HG02623 (cell line): Measurements from ENCODE around the gene CTNNBL1.
"Not testable (repeated sequence)": the region's sequence is repeated elsewhere in the genome, so short reads cannot be mapped to it uniquely, and the experiment has no call there.

Source experiments
- ATAC-seq: cut with Tn5 transposase; IDR thresholded peaks from one replicate; pipeline ENCODE4 v1.9.1; 2021; ENCODE audit warnings: moderate library complexity; ENCODE audit not compliant: unreplicated experiment

Gene CTNNBL1

DNA sequence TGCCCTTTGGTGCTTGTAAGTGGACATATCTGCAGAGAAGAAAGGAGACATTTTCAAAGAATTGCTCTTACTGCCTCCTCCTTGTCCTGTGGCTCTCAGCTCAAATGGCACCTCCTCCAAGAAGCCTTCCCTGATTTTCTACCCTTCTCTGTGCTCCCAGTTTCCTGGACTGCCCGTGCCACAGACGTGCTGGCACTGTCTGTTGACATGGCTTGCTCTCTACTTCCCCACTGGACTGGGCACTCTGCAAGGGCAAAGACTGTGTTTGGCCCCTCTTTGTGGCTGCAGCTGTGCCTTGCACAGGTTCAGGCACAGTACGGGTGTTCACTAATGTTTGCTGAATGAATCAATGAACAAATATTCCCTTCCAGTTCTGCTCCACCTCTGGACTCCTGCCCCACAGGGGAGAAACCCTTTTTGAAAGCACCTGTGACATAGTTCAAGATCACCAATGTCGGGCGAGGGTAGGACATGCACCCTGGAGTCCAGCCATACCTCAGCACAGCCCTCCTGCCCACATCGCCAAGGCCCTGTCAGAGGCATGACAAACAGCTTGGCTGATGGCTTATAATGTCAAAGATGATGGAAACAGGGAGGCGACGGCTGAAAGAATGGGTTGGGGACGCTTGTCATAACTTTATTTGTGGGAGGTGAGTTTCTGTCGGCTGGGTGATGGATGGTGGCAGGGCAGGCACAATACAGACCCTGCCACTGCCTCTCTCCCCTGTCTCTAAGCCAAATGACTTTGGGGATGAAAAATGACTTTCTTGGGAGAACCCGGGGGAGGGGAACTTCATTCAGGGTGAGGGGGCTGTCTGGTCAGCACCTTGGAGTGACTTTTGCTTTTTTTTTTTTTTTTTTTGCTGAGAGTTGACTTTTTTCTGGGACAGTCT, 15.6 kb upstream of the CTNNBL1 start:
- ATAC-seq, result no peak

GRCh38 chr20:37679751-37680150, 14.1 kb upstream of the CTNNBL1 start:
- ATAC-seq, result not testable (repeated sequence)

DNA sequence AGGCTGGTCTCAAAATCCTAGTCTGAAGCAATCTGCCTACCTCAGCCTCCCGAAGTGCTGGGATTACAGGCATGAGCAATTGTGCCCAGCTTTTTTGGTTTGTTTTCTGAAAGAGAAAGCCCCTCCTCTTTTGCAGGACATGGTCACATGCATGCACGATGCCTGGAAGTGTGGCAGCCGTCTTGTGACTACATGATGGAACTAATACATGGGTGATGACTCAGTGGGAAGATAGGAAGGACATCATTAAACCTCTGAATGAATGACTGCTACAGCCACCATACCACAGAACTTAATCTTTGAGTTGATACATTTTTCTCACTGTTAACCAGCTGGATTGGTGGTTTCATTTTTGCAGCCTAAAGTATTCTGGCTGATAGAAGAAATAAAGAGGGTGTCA, 13.4 kb upstream of the CTNNBL1 start:
- ATAC-seq, result no peak

- no peak for ATAC-seq
Measured at GRCh38 chr20:37681384-37682112, 12.3 kb upstream of the CTNNBL1 start.

DNA sequence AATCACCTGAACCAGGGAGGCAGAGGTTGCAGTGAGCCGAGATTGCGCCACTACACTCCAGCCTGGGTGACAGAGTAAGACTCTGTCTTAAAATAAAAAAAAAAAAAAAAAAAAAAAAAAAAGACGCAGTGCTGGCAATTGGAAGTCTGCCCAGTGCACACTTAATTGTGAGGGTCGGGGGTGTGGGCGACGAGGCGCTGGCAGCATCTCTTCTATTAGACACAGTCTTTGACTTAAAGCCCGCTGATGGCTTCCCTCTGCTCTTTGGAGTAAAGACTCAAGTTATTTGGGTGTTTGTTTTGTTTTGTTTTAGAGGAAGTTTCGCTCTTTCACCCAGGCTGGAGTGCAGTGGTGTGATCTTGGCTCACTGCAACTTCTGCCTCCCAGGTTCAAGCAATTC, 10.7 kb upstream of the CTNNBL1 start:
- not testable (repeated sequence) for ATAC-seq

DNA sequence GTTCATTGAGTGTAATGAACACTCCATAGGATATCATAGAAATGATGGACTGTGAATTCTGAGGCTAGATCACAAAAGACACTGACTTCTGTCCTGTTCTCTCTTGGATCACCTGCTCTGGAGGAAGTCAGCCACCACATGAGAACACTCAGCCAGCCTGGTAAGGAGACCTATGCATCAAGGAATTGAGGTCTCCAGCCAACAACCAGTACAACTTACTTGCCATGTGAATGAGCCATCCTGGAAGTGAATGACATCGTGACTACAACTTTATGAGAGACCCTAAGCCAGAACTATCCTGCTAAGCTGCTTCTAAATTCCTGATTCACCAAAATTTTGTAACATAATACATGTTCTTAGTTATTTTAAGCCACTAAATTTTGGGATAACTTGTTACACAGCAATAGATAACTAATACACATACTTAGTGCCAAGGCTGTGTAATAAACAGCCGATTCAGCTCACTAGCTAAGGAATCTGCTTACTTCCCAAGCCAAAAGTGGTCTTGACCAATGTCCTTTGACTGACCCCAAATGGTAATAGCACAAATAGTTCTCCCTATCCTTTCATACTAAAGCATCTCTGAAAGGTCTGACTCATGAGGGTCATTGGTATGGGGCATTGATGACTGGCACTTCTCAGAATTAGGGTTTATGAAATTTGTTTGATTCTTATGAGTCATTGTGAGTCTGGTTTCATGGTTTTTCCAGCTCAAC, 6.9 kb upstream of the CTNNBL1 start:
- ATAC-seq, result no peak

GRCh38 chr20:37687478-37687805, 6.4 kb upstream of the CTNNBL1 start:
- no peak for ATAC-seq

- no peak for ATAC-seq
Measured at GRCh38 chr20:37688093-37688492, 5.7 kb upstream of the CTNNBL1 start.

GRCh38 chr20:37690626-37691369, 3.0 kb upstream of the CTNNBL1 start:
- no peak for ATAC-seq

- no peak for ATAC-seq
Measured at GRCh38 chr20:37692459-37693166, 1.2 kb upstream of the CTNNBL1 start.

- ATAC-seq, result no peak
Measured at GRCh38 chr20:37693242-37693634, 592 bp upstream of the CTNNBL1 start.

DNA sequence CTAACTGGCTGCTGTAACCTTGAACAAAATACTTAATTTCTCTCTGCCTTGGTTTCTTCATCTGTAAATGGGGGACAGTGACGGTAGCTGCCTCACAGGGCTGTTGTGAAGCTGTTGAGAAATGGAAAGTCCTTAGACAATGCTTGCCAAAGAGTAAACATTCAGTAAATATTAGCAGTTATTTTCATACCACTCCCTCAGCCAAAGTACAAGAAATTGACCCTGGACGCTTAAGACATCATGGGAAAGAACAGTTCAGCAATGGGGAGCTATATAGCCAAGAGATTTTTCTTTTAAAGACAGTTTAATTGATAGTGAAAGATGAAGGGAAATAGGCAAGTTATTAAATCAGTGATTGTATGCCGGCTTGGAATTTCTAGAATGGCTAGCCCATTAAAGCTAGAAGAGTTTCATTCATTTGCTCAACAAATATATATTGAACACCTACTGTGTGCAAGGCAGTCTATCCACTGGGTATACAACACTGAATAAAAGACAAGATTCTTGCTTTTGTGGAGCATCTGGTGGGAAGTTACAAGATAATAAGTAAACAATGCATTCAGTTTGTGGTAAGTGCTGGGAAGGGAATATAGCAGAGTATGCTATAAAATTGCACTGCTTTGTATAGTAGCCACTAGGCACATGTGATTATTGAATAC, 2.0 kb downstream of the CTNNBL1 start:
- ATAC-seq, result no peak

DNA sequence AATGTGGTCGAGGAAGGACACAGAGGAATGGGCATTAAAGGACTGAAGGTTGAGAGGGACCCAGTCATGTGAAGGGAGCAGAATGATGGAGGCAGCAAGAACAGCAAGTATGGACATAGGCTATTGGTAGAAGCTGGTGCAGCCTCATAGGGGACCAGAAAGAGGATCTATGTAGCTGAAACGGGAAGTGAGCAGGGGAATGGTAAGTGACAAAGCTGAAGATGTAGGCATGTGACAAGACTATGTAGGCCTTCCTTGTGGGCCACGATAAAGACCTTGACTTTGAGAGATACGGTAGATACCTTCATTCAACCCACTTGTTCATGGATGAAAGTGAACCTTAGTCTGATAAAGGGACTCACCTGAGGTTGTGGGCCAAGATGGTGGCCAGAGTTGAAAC, 3.5 kb downstream of the CTNNBL1 start:
- ATAC-seq, result no peak

DNA sequence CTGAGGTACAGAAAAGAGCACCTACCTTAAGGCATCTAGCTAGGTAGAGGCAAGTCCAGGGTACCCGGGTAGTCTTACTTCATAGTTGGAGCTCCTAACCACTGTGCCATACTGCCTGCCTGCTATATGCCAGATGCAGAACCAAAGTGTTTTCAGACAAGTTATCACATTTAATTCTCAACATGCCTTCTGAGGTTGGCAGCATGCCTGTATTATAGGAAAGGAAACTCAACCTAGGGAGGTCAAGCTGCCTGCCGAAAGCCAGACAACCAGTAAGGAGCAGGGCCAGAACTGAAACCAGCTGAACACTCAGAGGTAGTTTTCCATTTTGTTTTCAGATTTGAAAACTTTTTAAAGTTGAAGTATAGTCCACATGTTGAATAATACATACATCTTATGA, 5.4 kb downstream of the CTNNBL1 start:
- ATAC-seq, result no peak

DNA sequence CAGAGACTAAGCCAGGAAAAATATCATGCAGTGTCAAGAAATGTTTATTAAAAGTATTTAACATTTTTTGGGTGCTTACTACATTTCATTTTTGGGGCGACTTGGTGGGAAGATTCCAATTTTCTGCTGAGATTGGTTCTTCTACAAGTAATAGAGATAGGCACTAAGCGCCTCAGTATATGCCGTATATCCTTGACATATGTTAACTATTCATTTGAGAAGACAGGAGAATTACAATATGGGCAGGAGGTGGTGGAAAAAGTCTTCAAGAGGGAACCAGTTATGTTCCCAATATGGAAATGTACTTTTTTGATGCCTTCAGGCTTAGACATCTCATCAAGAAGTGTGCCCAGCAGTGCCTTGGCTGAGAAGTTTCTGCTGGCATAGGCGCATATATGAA, 6.5 kb downstream of the CTNNBL1 start:
- ATAC-seq, result no peak

GRCh38 chr20:37701676-37702075, 7.8 kb downstream of the CTNNBL1 start:
- ATAC-seq, result not testable (repeated sequence)

- ATAC-seq, result no peak
Measured at GRCh38 chr20:37702403-37703034, 8.7 kb downstream of the CTNNBL1 start.

DNA sequence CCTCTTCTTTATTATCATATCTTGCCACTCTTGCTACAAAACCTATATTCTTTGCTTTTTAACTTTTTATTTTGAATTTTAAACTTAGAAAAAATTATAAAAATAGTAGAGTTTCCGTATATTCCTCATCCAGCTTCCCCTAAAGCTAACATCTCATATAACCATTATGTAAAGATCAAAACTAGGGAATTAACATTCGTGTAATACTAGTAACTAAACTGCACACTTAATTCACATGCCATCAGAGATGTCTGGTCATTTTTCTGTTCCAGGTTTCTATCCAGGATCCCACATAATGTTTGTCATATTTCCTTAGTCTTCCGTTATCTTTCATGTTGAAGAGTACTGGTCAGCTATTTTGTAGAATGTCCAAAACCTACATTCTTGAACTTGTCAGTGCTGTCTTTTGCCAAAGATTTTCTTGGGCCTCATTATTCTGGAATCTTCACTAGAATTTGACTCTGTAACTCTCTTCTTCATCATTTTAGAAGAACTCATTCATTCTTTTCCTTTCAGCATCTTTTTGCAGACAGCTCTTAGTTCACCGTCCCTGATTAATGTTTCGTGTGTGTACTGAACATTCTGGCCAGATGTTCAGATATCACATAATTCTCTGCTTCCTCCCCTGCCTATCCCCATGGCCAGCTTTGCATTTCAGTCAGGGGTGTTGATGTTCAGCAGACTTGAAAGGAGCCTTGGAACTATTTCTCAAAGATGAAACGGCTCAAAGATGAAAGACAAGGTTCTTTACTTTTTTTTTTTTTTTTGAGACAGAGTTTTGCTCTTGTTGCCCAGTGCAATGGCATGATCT, 9.4 kb downstream of the CTNNBL1 start:
- ATAC-seq, result no peak

- no peak for ATAC-seq
Measured at GRCh38 chr20:37704955-37705354, 11.1 kb downstream of the CTNNBL1 start.
